D721Med (cell line): ENCODE results near the gene AKNAD1.

Source experiments
- DNase-seq: peaks from one replicate; pipeline ENCODE4 v3.0.0; 2011; ENCODE audit warnings: low spot score; ENCODE audit not compliant: insufficient read length
- FAIRE-seq: peaks from 2 replicates; lab custom pipeline; 2011; peaks lifted over from hg19 to GRCh38; lab: Jason Lieb, UNC
- CTCF ChIP-seq: IDR thresholded peaks from 2 replicates; pipeline ENCODE4 v1.5.1; 2012; ENCODE audit warnings: mild to moderate bottlenecking, control low read depth; ENCODE audit not compliant: insufficient read depth; ENCODE audit errors: missing control alignments

AKNAD1 gene

GRCh38 chr1:108852221-108852975 lies 4.5 kb downstream of the AKNAD1 start:
- no peak for TF ChIP-seq CTCF
- FAIRE-seq (no peak), DNase-seq (no peak)

GRCh38 chr1:108851567-108851966 lies 5.3 kb downstream of the AKNAD1 start:
- DNase-seq (no peak), FAIRE-seq (no peak)
- TF ChIP-seq CTCF: no peak

- DNase-seq (no peak), FAIRE-seq (no peak)
- no peak for TF ChIP-seq CTCF
Measured at GRCh38 chr1:108850929-108851328, 6.0 kb downstream of the AKNAD1 start.

- TF ChIP-seq CTCF: no peak
- DNase-seq (no peak), FAIRE-seq (no peak)
Measured at GRCh38 chr1:108848806-108849205, 8.1 kb downstream of the AKNAD1 start.

GRCh38 chr1:108847494-108847893 lies 9.4 kb downstream of the AKNAD1 start:
- FAIRE-seq (no peak), DNase-seq (no peak)
- TF ChIP-seq CTCF: no peak

- no peak for TF ChIP-seq CTCF
- DNase-seq: no peak
- no peak for FAIRE-seq
Measured at GRCh38 chr1:108845991-108846390, 10.9 kb downstream of the AKNAD1 start.

- TF ChIP-seq CTCF: no peak
- DNase-seq (no peak), FAIRE-seq (no peak)
Measured at GRCh38 chr1:108845446-108845845, 11.4 kb downstream of the AKNAD1 start.
